ENCODE measurements around the gene TMEM69. TPM values are rescaled to one million over a fixed set of nuclear protein-coding genes. Genes with fewer than 3 reads are reported as not detected.
"Not testable (repeated sequence)": the region's sequence is repeated elsewhere in the genome, so short reads cannot be mapped to it uniquely, and the experiment has no call there.

TMEM69 gene
- total and polyA plus RNA-seq, 2 experiments from 2014 or later: 30.3 to 35.2 TPM

DNA sequence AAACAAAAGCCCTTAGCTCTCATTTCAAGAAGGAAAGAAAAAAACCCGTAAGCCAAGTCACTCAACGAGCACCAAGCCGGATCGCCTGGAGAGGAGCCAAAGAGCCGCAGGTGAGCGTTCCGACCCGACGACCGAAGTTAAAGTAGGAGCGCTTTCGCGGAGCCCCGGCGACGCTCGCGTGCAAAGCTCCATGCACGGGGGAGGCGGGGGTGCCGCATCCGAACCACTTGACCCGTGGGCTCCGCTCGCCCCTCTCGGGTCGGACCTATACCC is 2.0 kb upstream of the TMEM69 start:
- Histone ChIP-seq H3K4me3 (peak overlapping the region; percentile 100), H3K27ac (peak overlapping the region; percentile 97), H4K20me1 (ENCODE audit: insufficient read depth) (no peaks in the 10 kb centered on the region), H3K79me2 (ENCODE audit: insufficient read depth) (peaks cover 83% of the 10 kb centered on the region), H3K9ac (peak overlapping the region; percentile 93), H2AFZ (peak overlapping the region; percentile 92), H3K9me3 (ENCODE audit: low read depth) (no peaks in the 10 kb centered on the region), H3K36me3 (ENCODE audit: low read depth) (no peaks in the 10 kb centered on the region), H3K4me1 (ENCODE audit: insufficient read depth) (peaks cover 28% of the 10 kb centered on the region), H3F3A (ENCODE audit: insufficient read depth) (peaks cover 8% of the 10 kb centered on the region), H3K9me2 (ENCODE audit: insufficient read depth) (no peaks in the 10 kb centered on the region), H3K27me3 (replicated peaks; ENCODE audit: insufficient read depth) (no peaks in the 10 kb centered on the region), H3K4me2 (ENCODE audit: unreplicated experiment) (peak overlapping the region; percentile 83)
- WGBS, 2 experiments (ENCODE audit: low coverage in 1 of 2, low lambda C conversion rate in 2 of 2, missing lambda C conversion rate in 2 of 2): 0 to 1% methylated on average over 27 of the region's 27 CpGs
- in situ Hi-C loops (cut with MboI): no loop called here
- DNase-seq: peak; percentile 64
- TF ChIP-seq EZH2phosphoT487 (IDR thresholded peaks at IDR 0.05; ENCODE audit: insufficient read depth, low read depth) (no peak), EZH2 (IDR thresholded peaks at IDR 0.05; ENCODE audit: insufficient read depth, poor library complexity, severe bottlenecking) (no peak)

DNA sequence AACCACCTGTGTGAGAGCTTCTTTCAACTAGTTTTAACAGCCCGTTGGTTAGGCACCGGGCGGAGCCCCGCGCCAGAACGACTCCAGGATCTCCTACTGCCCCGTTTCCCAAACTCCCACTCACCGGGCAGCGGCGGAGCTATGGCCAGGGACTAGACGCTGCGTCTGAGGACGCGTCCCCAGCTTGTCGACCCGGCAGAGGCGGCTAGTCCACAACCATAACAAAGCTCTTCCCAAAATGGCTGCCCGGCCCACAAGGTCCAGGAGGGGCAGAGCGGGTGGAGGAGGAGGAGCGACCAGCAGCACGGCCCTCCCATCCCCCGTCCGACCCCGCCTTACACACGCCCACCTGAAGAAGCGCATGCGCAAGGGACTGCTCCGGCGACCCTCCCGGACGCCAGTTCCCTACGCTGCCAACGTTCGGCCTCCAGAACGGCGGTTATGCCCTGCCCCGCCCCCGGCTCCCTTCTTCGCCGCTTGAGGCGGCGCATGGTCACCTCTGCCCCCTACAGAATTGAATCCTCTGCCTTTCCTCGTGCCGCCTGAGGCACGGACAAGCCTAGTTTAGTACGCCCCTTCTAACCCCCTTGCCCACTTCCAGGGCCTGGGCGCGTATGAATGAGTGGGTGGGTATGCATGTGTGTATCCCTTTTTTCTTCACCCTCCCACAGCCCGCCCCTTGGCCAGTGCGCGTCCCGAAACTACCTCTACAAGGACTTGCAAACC is 1.5 kb upstream of the TMEM69 start, which contains the start of gene GPBP1L1:
TSS of gene GPBP1L1 (minus strand) at position 246 of the 726 bp plus-strand sequence. CDS start 27,446 bp downstream, outside the sequence.
- Histone ChIP-seq H3K4me1 (ENCODE audit: insufficient read depth) (peaks cover 24% of the 10 kb centered on the region), H3K9me3 (ENCODE audit: low read depth) (no peaks in the 10 kb centered on the region), H3K4me3 (peak within 1 kb of the TSS; percentile 100), H3K79me2 (ENCODE audit: insufficient read depth) (peaks cover 83% of the 10 kb centered on the region), H4K20me1 (ENCODE audit: insufficient read depth) (no peaks in the 10 kb centered on the region), H3K4me2 (ENCODE audit: unreplicated experiment) (peak within 1 kb of the TSS; percentile 95), H3K9ac (peak within 1 kb of the TSS; percentile 93), H3K27ac (peak within 1 kb of the TSS; percentile 97), H3F3A (ENCODE audit: insufficient read depth) (peaks cover 6% of the 10 kb centered on the region), H3K36me3 (ENCODE audit: low read depth) (no peaks in the 10 kb centered on the region), H3K27me3 (replicated peaks; ENCODE audit: insufficient read depth) (no peaks in the 10 kb centered on the region), H2AFZ (peak within 1 kb of the TSS; percentile 96), H3K9me2 (ENCODE audit: insufficient read depth) (no peaks in the 10 kb centered on the region)
- TF ChIP-seq EZH2 (IDR thresholded peaks at IDR 0.05; ENCODE audit: insufficient read depth, poor library complexity, severe bottlenecking) (no peak), EZH2phosphoT487 (IDR thresholded peaks at IDR 0.05; ENCODE audit: insufficient read depth, low read depth) (no peak)
- DNase-seq: peak; percentile 99
- in situ Hi-C loops (cut with MboI): no loop called here
- WGBS, 2 experiments (ENCODE audit: low coverage in 1 of 2, low lambda C conversion rate in 2 of 2, missing lambda C conversion rate in 2 of 2): 1% methylated on average over 42 to 52 of the region's 52 CpGs

DNA sequence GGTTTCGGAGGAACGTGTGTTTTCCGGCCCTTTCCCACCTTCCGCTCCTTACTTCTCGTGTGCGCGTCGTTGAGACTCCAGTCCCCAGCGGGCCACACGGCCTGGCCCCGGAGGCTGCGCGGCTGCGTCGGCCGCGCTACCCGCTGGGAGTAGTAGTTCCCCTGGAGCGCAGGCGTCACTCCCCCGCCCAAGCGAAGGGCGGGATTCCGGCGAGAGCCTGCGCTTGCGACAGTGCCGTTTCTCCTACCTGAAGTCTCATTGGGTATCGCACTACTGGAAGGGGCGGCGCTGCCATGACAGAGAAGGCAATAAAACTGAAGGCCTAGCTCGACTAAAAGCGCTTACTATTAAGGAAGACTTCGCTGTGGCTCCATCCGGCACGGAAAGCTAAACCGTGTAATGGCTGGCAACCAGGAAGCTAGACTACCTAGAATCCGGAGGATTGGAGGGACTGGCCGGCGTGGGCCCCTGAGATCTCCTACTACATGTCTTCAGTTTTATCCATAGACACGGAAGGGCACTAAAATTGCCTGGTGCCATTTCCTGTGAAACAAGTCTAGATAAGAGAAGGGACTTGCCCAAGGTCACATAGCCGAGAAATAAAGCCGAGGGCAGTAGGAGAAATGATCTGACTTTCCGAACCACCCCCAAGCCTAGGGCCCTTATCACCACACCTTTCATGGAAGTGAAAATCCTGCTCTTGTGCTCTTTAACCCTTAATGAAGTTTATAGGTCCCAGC is 797 bp upstream of the TMEM69 start:
- TF ChIP-seq EZH2 (IDR thresholded peaks at IDR 0.05; ENCODE audit: insufficient read depth, poor library complexity, severe bottlenecking) (no peak), EZH2phosphoT487 (IDR thresholded peaks at IDR 0.05; ENCODE audit: insufficient read depth, low read depth) (no peak)
- Histone ChIP-seq H3F3A (ENCODE audit: insufficient read depth) (peaks cover 7% of the 10 kb centered on the region), H4K20me1 (ENCODE audit: insufficient read depth) (no peaks in the 10 kb centered on the region), H3K79me2 (ENCODE audit: insufficient read depth) (peaks cover 81% of the 10 kb centered on the region), H3K9me2 (ENCODE audit: insufficient read depth) (no peaks in the 10 kb centered on the region), H3K27me3 (replicated peaks; ENCODE audit: insufficient read depth) (no peaks in the 10 kb centered on the region), H3K9ac (peak overlapping the region; percentile 93), H3K4me3 (peak overlapping the region; percentile 100), H3K27ac (peak overlapping the region; percentile 97), H3K4me1 (ENCODE audit: insufficient read depth) (peaks cover 16% of the 10 kb centered on the region), H3K36me3 (ENCODE audit: low read depth) (no peaks in the 10 kb centered on the region), H2AFZ (peak overlapping the region; percentile 96), H3K9me3 (ENCODE audit: low read depth) (no peaks in the 10 kb centered on the region), H3K4me2 (ENCODE audit: unreplicated experiment) (peak overlapping the region; percentile 95)
- in situ Hi-C loops (cut with MboI): no loop called here
- DNase-seq: peak; percentile 99
- WGBS, 2 experiments (ENCODE audit: low coverage in 1 of 2, low lambda C conversion rate in 2 of 2, missing lambda C conversion rate in 2 of 2): 1% methylated on average over 44 of the region's 44 CpGs

DNA sequence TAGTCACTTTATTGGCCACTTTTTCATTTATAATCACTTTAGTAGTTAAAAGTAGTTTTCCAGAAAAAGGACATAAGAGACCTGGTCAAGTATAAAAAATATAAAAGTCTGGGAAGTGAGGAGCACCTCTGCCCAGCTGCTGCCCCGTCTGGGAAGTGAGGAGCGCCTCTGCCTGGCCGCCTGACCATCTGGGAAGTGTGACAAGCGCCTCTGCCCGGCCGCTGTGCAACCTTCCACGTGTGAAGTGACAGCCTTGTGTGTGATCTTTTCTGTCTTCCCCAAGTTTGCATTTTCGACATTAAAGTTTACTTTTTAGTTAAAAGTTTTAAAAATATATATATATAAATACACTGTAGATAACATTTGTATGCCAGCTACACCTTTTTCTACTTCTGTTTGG is 5.8 kb downstream of the TMEM69 start:
- H4K20me1 ChIP-seq (ENCODE audit: insufficient read depth); H3K4me1 ChIP-seq (ENCODE audit: insufficient read depth); H3K27ac ChIP-seq; H3K9ac ChIP-seq; H3K9me2 ChIP-seq (ENCODE audit: insufficient read depth); H3K4me2 ChIP-seq (ENCODE audit: unreplicated experiment); DNase-seq; H3K9me3 ChIP-seq (ENCODE audit: low read depth); H2AFZ ChIP-seq; in situ Hi-C loops (cut with MboI); H3K27me3 ChIP-seq (replicated peaks; ENCODE audit: insufficient read depth); H3K4me3 ChIP-seq: not testable (repeated sequence)
- H3K79me2 ChIP-seq (ENCODE audit: insufficient read depth): peaks cover 32% of the 10 kb centered on the region
- H3K36me3 ChIP-seq (ENCODE audit: low read depth): peaks cover 20% of the 10 kb centered on the region; the same call in 1 of the 2 replicates
- whole genome bisulfite sequencing, 2 experiments (ENCODE audit: low coverage in 1 of 2, low lambda C conversion rate in 2 of 2, missing lambda C conversion rate in 2 of 2): 78 to 80% methylated on average over 8 of the region's 8 CpGs
- 0 out of 2 replicates have a peak, but pooled peaks cover 20% of the 10 kb centered on the region for H3F3A ChIP-seq (ENCODE audit: insufficient read depth)

Measured in GM23248 (cell line).